Keratinocyte (primary cell): ENCODE measurements around the gene IFIH1.

Experiments used
- EZH2 ChIP-seq: IDR thresholded peaks from one replicate; pipeline ENCODE4 v1.6.1; 2012; ENCODE audit warnings: inconsistent platforms, mild to moderate bottlenecking, low read length, moderate library complexity
- TF ChIP-seq, protein P1 (sequence below), 3 experiments: IDR thresholded peaks in 1 of 3; conservative IDR thresholded peaks in 1 of 3; optimal IDR thresholded peaks in 1 of 3; 2 replicates in 2 of 3; 3 replicates in 1 of 3; pipeline versions ENCODE3 to v1.5.1; 2011; ENCODE audit warnings: low read length in 3 of 3, mild to moderate bottlenecking in 3 of 3, moderate library complexity in 2 of 3, control low read depth in 1 of 3, inconsistent platforms in 1 of 3; ENCODE audit not compliant: insufficient read depth in 2 of 3; ENCODE audit errors: extremely low read depth in 1 of 3

DNA sequence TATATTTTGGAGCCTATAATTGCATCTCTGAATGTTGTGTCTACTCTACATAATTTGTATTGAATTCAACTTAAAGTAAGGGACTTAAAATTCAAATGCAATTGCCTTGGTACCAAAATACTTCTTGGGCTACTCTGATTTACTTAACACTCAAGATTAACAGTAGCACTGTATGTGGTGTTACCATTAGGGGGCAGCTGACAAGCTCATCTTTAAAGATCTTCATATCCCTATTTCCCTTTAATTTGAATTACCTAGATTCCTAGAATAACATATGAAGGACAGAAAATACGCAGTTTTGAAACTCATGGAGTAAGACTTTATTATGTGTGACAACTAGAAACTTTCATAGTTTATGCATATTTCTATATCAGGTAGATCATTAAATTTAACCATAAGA, 37.8 kb downstream of the IFIH1 start:
- TF ChIP-seq, protein P1, sequence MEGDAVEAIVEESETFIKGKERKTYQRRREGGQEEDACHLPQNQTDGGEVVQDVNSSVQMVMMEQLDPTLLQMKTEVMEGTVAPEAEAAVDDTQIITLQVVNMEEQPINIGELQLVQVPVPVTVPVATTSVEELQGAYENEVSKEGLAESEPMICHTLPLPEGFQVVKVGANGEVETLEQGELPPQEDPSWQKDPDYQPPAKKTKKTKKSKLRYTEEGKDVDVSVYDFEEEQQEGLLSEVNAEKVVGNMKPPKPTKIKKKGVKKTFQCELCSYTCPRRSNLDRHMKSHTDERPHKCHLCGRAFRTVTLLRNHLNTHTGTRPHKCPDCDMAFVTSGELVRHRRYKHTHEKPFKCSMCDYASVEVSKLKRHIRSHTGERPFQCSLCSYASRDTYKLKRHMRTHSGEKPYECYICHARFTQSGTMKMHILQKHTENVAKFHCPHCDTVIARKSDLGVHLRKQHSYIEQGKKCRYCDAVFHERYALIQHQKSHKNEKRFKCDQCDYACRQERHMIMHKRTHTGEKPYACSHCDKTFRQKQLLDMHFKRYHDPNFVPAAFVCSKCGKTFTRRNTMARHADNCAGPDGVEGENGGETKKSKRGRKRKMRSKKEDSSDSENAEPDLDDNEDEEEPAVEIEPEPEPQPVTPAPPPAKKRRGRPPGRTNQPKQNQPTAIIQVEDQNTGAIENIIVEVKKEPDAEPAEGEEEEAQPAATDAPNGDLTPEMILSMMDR (optimal IDR thresholded peaks at IDR 0.05 in 1 of 3, IDR thresholded peaks at IDR 0.05 in 1 of 3, conservative IDR thresholded peaks at IDR 0.05 in 1 of 3; ENCODE audit: extremely low read depth in 1 of 3, insufficient read depth in 2 of 3, low read length in 3 of 3): no peak
- no peak for TF ChIP-seq EZH2
